Measurements from ENCODE around the gene UBP1.
A peak's percentile ranks its signal among the peaks of the same experiment; 100 is the strongest.
"Not testable (repeated sequence)": the region's sequence is repeated elsewhere in the genome, so short reads cannot be mapped to it uniquely, and the experiment has no call there.

Gene UBP1

DNA sequence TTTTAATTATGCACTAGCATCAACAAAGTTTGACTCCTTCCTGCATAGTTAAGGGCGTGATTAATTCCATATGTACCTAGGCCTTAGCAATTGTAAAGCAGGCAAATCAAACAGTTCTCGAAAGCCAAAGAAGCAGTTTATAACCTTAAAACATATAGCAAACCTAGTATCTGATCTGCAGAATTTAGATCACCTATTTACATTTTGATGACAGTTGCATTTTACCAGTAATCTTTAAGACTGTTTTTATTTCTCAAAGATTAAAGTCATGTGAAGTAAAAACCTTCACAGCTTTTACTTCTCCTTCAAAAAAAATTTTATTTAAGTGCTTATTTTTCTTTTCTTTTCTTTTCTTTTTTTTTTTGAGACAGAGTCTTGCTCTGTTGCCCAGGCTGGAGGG, 20.9 kb upstream of the UBP1 start:
- H3K4me1 ChIP-seq (ENCODE audit: insufficient read depth, insufficient read length), result no peaks in the 10 kb centered on the region
- no peak for DNase-seq (ENCODE audit: low read depth, low spot score)
- no peak overlapping the region for H3K9ac ChIP-seq (ENCODE audit: insufficient read length, low read depth)
- H3K9me3 ChIP-seq (ENCODE audit: insufficient read depth, low read length), result peaks cover 47% of the 10 kb centered on the region
- no peaks in the 10 kb centered on the region for H3K36me3 ChIP-seq (ENCODE audit: insufficient read depth, insufficient read length, low read length)
- H3K4me3 ChIP-seq (ENCODE audit: insufficient read length, low read depth), result no peak overlapping the region
- no peak for TF ChIP-seq SUZ12 (IDR thresholded peaks at IDR 0.05; ENCODE audit: extremely low read depth, insufficient read depth, insufficient read length)
- no peak for TF ChIP-seq YY1 (IDR thresholded peaks at IDR 0.05; ENCODE audit: insufficient read depth, insufficient read length)
- no peak for TF ChIP-seq ZNF274 (IDR thresholded peaks at IDR 0.05; ENCODE audit: low read depth, low read length)
- no peaks in the 10 kb centered on the region for H3K27me3 ChIP-seq (ENCODE audit: insufficient read depth, insufficient read length)

GRCh38 chr3:33459577-33459976, 19.4 kb upstream of the UBP1 start:
- not testable (repeated sequence) for H3K36me3 ChIP-seq (ENCODE audit: insufficient read depth, insufficient read length, low read length); H3K4me1 ChIP-seq (ENCODE audit: insufficient read depth, insufficient read length); H3K27me3 ChIP-seq (ENCODE audit: insufficient read depth, insufficient read length); H3K4me3 ChIP-seq (ENCODE audit: insufficient read length, low read depth); H3K9ac ChIP-seq (ENCODE audit: insufficient read length, low read depth); DNase-seq (ENCODE audit: low read depth, low spot score)
- H3K9me3 ChIP-seq (ENCODE audit: insufficient read depth, low read length), result peaks cover 42% of the 10 kb centered on the region

- no peaks in the 10 kb centered on the region for H3K36me3 ChIP-seq (ENCODE audit: insufficient read depth, insufficient read length, low read length)
- DNase-seq (ENCODE audit: low read depth, low spot score), result no peak
- no peaks in the 10 kb centered on the region for H3K4me1 ChIP-seq (ENCODE audit: insufficient read depth, insufficient read length)
- no peaks in the 10 kb centered on the region for H3K27me3 ChIP-seq (ENCODE audit: insufficient read depth, insufficient read length)
- peaks cover 46% of the 10 kb centered on the region for H3K9me3 ChIP-seq (ENCODE audit: insufficient read depth, low read length)
- H3K9ac ChIP-seq (ENCODE audit: insufficient read length, low read depth), result no peak overlapping the region
- TF ChIP-seq ZNF274 (IDR thresholded peaks at IDR 0.05; ENCODE audit: low read depth, low read length) (no peak), YY1 (IDR thresholded peaks at IDR 0.05; ENCODE audit: insufficient read depth, insufficient read length) (no peak), SUZ12 (IDR thresholded peaks at IDR 0.05; ENCODE audit: extremely low read depth, insufficient read depth, insufficient read length) (no peak)
- H3K4me3 ChIP-seq (ENCODE audit: insufficient read length, low read depth), result no peak overlapping the region
Measured at GRCh38 chr3:33458446-33458845, 18.2 kb upstream of the UBP1 start.

DNA sequence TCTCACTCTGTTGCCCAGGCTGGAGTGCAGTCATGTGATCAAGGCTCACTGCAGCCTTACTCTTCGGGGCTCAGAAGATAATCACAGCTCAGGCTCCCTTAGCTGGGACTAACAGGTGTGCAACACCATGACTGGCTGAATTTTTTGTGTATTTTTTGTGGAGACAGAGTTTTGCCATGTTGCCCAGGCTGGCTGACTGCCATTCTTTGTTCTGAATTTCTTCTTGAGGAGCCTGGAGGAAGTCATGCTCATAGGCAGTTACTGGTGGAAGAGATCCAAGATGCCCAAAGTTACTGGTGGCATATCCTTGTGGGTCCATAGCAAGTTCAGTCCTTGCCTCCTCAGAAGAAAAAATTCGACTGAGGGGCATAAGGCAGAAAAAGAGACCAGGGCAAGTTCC, 16.6 kb upstream of the UBP1 start:
- H3K9me3 ChIP-seq (ENCODE audit: insufficient read depth, low read length), result peaks cover 52% of the 10 kb centered on the region
- H3K36me3 ChIP-seq (ENCODE audit: insufficient read depth, insufficient read length, low read length), result no peaks in the 10 kb centered on the region
- no peak for DNase-seq (ENCODE audit: low read depth, low spot score)
- no peak overlapping the region for H3K4me3 ChIP-seq (ENCODE audit: insufficient read length, low read depth)
- H3K4me1 ChIP-seq (ENCODE audit: insufficient read depth, insufficient read length), result no peaks in the 10 kb centered on the region
- no peak for TF ChIP-seq YY1 (IDR thresholded peaks at IDR 0.05; ENCODE audit: insufficient read depth, insufficient read length)
- no peak for TF ChIP-seq ZNF274 (IDR thresholded peaks at IDR 0.05; ENCODE audit: low read depth, low read length)
- no peak for TF ChIP-seq SUZ12 (IDR thresholded peaks at IDR 0.05; ENCODE audit: extremely low read depth, insufficient read depth, insufficient read length)
- no peak overlapping the region for H3K9ac ChIP-seq (ENCODE audit: insufficient read length, low read depth)
- H3K27me3 ChIP-seq (ENCODE audit: insufficient read depth, insufficient read length), result no peaks in the 10 kb centered on the region

- H3K9ac ChIP-seq (ENCODE audit: insufficient read length, low read depth), result no peak overlapping the region
- H3K36me3 ChIP-seq (ENCODE audit: insufficient read depth, insufficient read length, low read length), result no peaks in the 10 kb centered on the region
- DNase-seq (ENCODE audit: low read depth, low spot score), result no peak
- no peaks in the 10 kb centered on the region for H3K27me3 ChIP-seq (ENCODE audit: insufficient read depth, insufficient read length)
- no peak for TF ChIP-seq YY1 (IDR thresholded peaks at IDR 0.05; ENCODE audit: insufficient read depth, insufficient read length)
- no peak for TF ChIP-seq ZNF274 (IDR thresholded peaks at IDR 0.05; ENCODE audit: low read depth, low read length)
- no peak for TF ChIP-seq SUZ12 (IDR thresholded peaks at IDR 0.05; ENCODE audit: extremely low read depth, insufficient read depth, insufficient read length)
- H3K9me3 ChIP-seq (ENCODE audit: insufficient read depth, low read length), result peaks cover 25% of the 10 kb centered on the region
- no peaks in the 10 kb centered on the region for H3K4me1 ChIP-seq (ENCODE audit: insufficient read depth, insufficient read length)
- no peak overlapping the region for H3K4me3 ChIP-seq (ENCODE audit: insufficient read length, low read depth)
Measured at GRCh38 chr3:33453331-33453761, 13.1 kb upstream of the UBP1 start.

DNA sequence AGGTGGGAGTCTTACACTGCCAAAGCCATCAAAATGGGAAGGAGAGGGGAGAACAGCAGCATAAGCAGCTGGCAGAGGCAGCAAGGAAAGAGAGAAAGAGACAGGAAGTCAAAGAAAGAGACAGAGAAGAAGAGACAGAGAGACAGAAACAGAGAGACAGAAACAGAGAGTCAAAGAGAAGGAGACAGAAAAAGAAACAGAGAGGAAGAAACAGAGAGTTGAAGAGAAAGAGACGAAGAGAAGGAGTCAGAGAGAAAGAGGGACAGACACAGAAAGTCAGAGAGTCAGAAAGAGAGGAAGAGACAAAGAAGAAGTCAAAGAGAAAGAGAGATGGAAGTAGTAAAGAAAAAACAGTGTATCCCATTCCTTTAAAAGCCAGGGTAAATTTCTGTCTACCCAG, 11.8 kb upstream of the UBP1 start:
- H3K4me1 ChIP-seq (ENCODE audit: insufficient read depth, insufficient read length), result not testable (repeated sequence)

DNA sequence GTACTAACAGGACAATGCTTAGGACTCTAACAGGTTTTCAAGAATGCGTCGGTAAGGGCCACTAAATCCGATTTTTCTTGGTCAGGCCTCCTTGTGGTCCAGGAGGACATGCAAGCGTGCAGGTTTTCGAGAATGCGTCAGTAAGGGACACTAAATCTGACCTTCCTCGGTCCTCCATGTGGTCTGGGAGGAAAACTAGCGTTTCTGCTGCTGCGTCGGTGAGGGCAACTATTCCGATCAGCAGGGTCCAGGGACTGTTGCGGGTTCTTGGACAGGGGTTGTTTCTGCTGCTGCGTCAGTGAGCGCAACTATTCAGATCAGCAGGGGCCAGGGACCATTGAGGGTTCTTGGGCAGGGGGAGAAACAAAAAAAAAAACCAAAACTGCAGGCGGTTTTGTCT, 7.8 kb upstream of the UBP1 start:
- DNase-seq (ENCODE audit: low read depth, low spot score), result no peak
- Histone ChIP-seq H3K4me3 (ENCODE audit: insufficient read length, low read depth) (peak overlapping the region; percentile 49), H3K9ac (ENCODE audit: insufficient read length, low read depth) (peak overlapping the region; percentile 77), H3K9me3 (ENCODE audit: insufficient read depth, low read length) (peaks cover 2% of the 10 kb centered on the region; the same call in 1 of the 2 replicates), H3K27me3 (ENCODE audit: insufficient read depth, insufficient read length) (no peaks in the 10 kb centered on the region), H3K36me3 (ENCODE audit: insufficient read depth, insufficient read length, low read length) (no peaks in the 10 kb centered on the region), H3K4me1 (ENCODE audit: insufficient read depth, insufficient read length) (no peaks in the 10 kb centered on the region)
- TF ChIP-seq SUZ12 (IDR thresholded peaks at IDR 0.05; ENCODE audit: extremely low read depth, insufficient read depth, insufficient read length) (no peak), YY1 (IDR thresholded peaks at IDR 0.05; ENCODE audit: insufficient read depth, insufficient read length) (no peak)

More for the DNA sequence above, 11.8 kb upstream of the UBP1 start:
- not testable (repeated sequence) for DNase-seq (ENCODE audit: low read depth, low spot score); H3K9ac ChIP-seq (ENCODE audit: insufficient read length, low read depth); H3K27me3 ChIP-seq (ENCODE audit: insufficient read depth, insufficient read length); H3K36me3 ChIP-seq (ENCODE audit: insufficient read depth, insufficient read length, low read length); H3K4me3 ChIP-seq (ENCODE audit: insufficient read length, low read depth)
- H3K9me3 ChIP-seq (ENCODE audit: insufficient read depth, low read length), result peaks cover 16% of the 10 kb centered on the region; the same call in 1 of the 2 replicates

- peak overlapping the region; percentile 26 for H3K9ac ChIP-seq (ENCODE audit: insufficient read length, low read depth)
- H3K4me1 ChIP-seq (ENCODE audit: insufficient read depth, insufficient read length); H3K36me3 ChIP-seq (ENCODE audit: insufficient read depth, insufficient read length, low read length); H3K9me3 ChIP-seq (ENCODE audit: insufficient read depth, low read length); H3K27me3 ChIP-seq (ENCODE audit: insufficient read depth, insufficient read length); DNase-seq (ENCODE audit: low read depth, low spot score): not testable (repeated sequence)
- peak overlapping the region; percentile 49 for H3K4me3 ChIP-seq (ENCODE audit: insufficient read length, low read depth)
Measured at GRCh38 chr3:33447256-33447625, 7.0 kb upstream of the UBP1 start.

Data from NT2/D1 (cell line).